Measurements from ENCODE around the gene NFKBIL1.
"Not testable (repeated sequence)": the region's sequence is repeated elsewhere in the genome, so short reads cannot be mapped to it uniquely, and the experiment has no call there.

NFKBIL1 gene

DNA sequence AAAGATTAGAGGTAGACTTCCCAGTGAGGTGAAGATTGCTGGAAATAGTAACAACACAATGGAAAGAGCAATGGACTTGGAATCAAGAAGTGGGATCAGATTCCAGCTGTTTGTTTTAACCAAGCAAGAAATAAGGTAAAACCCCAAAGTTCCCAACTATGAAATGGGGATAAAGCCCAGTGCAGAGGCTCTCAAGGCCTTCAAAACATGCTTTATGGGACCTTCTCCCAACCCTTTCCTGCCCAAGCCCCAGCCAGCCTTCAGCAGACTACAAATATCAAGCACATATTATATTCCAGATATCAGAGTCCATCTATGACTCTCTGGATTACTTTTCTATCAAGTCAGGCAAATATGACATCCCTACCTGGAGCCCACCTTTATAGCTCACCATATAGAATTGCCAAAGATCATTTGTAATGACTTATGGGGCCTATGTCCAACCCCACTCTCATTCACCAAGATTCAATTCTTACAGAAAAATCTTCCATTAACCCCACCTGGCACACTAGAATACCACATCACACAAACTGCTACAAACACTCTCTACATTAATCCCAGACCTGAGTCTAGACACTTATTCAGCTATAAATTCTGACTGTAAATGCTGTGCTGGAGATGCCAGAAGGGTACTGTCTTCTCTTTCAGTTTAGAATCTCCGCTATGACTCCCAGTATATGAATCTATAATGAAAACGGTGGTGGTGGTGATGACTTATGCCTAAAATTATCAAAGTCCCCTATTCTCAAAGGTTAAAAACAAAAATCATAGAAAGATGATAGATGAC, 11.7 kb upstream of the NFKBIL1 start:
- no peak for DNase-seq

DNA sequence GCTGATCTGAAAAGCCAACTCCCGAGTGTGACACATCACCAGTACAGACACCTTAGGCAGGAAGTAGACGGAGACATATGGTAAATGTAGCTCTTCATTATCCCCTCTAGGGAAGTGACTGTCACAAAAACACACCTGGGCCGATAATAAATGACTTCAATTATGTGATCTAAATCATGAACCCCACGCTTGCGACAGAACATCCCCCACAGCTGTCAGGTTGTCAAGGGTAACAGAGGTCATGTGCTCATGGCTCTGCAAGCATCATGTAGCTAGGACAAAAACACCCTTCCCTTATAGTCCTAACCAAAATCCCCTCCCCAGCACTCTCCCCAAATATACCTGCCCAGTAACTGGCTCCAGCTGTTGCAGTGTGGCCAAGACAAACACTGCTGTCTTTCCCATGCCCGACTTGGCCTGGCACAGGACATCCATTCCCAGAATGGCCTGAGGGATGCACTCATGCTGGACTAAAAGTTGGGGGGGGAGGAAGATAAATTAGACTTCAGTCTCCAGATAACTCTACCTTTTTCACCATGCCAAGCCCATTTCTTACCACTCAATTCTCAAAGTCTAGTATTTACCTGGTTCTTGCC, 8.5 kb upstream of the NFKBIL1 start:
- DNase-seq, result no peak

DNA sequence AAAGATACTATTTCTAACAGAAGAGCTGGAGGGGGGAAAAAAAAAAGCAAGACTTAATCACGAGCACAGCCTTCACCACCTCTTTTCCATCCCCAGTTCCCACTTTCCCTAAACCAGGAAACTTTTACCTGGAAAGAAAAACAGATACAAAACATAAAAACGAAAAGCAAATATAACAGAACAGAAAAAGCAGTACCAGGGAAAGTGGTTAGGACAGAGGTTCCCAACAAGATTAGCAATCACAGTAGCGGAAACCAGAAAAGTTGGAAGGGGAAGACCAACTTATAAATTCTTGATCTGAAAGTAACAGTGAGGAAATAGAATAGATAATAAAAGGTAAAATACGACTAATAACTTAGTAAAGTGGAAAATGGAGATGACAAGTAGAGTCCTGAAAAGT, 6.8 kb upstream of the NFKBIL1 start:
- no peak for DNase-seq

DNA sequence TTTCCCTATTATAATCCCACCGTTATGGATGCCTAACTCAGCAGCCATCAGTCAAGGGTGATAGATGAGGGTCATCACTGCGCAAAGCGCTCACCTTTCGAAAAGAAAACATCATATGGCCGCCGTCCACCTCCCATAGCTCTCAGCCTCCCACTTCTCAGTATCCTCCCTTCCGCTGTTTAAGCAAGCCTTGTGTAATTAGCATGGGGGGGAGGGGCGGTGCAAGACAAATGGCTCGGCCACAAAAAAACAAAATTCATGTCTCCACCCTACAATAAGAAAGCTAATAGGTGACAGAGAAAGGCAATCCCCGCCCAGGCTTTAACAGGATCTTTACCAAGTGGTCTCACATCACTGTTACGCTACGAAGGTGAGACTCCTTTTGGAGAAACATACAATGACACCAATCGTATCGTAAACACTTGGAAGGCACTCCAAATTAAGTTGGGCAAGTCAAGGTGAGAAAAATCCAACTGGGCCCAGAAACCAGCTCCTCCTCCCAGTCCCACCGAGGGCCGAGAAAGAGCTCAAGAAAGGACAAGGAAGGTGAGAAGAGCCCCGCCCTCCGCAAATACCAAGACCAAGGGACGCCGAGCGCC, 6.2 kb upstream of the NFKBIL1 start:
- DNase-seq, result peak; percentile 33

DNA sequence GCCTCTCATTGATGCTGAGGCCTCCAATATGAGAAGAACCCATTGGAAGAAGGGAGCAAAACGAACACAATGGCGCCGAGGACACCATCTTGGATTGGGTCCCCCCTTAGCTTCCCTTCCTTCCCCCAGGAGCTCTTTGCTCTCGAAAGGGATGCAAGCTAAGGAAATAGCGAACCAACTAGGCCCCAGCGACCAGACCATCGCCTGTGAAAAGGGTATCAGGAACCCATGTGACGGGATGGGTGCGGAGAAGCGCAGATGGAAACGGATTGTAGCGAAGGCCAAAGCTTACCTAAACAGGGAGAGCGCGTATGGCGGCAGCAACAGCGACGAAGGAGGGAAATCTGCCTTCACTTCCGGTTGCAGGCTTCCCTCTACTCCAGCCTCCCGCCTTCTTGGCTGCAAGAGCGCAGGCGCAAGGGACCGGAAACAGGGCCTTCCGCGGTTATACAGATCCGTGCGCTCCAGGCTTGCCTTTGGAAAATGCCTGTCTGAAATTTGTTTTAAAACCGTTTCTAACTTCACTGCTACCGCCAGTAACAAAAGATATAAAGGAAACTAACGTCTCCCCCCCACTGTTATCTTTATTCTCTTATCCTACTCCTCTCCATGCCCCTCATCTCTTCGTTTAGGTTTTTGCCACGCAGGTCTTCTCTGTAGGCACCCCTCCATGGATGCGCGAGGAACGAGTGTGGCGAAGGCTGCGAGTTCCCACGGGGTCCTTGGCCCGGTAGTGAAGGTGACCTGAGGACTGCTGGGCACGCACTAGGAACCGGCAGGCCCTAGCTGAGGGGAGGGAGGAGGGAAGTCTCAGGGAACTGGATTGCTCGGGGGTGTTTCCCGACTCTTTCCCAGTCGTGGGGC, 5.5 kb upstream of the NFKBIL1 start, which contains the start of gene DDX39B:
Gene DDX39B, minus strand, starts transcription at position 346 of the 864 bp plus-strand sequence. CDS start 1,471 bp downstream, outside the sequence.
- DNase-seq, result peak; percentile 95

DNA sequence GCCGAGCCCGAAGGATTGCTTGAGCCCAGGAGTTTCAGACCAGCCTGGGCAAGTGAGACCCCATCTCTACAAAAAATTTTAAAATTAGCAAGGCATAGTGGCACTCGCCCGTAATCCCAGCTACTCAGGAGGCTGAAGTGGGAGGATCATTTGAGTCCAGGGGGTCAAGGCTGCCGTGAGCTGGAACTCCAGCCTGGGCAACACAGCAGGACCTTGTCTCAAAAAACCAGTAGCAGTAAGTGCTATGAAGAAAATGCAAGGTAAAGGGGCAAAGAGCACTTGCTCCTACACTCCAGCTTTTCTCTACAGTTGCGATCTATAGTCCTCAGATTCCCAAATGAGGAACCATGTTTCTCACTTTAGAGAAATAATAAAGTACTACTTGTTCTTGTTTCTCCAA, 3.8 kb upstream of the NFKBIL1 start:
- DNase-seq, result no peak

DNA sequence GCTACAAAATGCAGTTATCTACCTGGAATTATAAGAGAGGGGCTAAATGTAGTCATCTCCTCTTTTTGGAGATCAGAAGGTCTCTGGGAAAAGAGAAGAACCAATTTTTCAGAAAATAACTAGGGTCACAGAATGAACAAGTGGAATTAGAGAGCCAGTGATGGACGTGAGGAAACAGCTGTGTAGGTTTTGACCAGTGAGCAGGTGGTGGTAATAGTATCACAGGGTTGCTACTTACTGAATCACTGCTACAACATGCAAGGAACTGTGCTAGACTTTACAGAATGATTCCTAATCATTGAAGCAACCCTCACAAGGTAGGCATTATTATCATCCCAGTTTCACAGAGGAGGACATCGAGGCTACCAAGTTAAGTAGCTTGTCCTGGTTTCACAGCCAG, 2.7 kb upstream of the NFKBIL1 start:
- DNase-seq, result no peak

DNA sequence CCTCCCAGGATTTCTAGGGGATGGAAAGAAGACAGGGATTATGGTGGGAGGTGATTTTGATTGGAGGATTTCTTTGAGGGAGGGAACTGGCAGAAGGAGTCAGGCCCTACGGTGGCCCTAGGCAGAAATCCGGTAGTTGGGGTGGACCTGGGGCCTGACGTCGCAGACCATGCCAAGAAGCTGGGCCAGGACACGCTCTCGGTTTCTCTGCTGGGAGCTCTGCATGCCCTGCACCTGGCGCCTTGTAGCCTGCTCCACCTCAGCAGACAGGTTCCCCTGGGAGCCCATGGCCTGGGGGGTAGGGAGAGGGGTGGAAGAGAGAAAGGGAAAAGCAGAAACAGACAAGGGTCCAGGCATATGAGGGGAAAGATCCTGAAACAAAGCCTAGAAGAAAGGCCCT, 2.1 kb upstream of the NFKBIL1 start:
- no peak for DNase-seq

DNA sequence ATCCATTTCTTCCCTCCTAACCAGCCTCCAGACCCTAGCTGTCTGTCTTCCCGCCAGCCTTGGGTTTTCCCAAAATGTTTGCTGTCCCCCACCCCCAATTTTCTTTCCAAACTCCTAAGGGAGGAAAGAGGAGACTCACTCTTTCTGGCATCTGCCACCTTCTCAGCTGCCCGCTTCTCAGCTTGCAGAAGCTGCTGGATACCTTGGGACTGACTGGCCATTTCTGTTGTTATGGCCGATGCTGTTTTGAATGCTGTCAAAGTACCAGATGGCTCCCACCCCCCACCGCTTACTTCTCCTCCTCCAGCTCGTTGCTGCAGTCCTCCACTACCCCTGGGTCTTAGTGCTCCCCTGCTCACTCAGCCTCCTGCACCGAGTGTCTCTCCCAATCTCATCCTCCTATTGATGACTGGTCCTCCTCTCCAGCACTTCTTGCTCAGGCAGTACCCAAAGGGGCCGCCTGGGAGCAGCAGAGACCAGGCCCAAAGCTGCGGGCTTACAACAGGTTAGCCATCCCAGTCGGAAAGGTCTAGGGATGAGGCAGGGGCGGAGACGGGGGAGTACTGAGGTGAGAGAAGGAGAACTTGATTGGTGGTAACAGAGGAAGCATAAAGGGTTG, 960 bp upstream of the NFKBIL1 start, which contains the start of gene ATP6V1G2:
Gene ATP6V1G2, minus strand, starts transcription at position 270 of the 619 bp plus-strand sequence. Its CDS starts 49 bp downstream, at position 221.
- DNase-seq, result peak; percentile 79

DNA sequence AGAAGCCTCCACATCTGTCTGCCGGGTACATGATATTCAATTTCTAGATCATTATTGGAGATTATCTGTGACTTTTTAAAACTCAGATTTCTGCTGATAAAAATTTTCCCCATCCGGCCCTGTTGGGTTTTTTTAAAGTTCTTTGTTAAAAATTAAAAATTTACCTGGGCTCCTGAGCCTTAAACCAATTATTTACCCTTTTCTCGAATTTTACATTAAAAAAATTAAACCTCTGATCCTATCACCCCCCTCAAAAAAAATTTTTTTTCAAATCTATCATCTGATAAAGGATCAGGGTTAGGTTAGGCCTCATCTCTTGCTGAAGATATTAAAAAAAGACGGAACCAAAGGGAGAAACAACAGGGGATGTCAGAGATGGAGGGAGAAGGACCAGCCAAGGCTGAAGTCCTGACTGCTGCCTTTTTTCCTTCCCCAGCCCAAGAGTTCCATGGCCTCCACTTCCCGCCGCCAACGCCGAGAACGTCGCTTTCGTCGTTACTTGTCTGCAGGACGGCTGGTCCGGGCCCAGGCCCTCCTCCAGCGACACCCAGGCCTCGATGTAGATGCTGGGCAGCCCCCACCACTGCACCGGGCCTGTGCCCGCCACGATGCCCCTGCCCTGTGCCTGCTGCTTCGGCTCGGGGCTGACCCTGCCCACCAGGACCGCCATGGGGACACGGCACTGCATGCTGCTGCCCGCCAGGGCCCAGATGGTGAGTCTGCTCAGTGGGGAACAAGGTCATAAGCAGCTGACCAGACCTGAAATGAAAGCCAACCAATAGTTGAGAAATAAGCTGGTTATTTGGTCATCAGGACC, 527 bp downstream of the NFKBIL1 start:
- no peak for DNase-seq

DNA sequence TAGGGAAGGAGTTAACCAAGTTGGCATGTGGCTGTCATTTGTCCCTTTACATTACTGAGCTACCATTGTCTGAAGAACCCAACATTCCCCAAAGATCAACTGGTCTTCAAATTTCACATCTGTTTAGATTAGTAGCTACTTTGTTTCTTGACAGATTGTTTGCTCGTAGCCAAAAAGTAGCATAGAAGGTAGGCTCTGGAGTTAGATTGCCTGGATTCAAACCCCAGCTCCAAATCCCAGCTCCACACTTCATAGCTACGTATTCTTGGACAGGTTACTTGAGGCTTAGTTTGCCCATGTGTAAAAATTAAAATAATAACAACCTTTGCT, 1.1 kb downstream of the NFKBIL1 start:
- no peak for DNase-seq

DNA sequence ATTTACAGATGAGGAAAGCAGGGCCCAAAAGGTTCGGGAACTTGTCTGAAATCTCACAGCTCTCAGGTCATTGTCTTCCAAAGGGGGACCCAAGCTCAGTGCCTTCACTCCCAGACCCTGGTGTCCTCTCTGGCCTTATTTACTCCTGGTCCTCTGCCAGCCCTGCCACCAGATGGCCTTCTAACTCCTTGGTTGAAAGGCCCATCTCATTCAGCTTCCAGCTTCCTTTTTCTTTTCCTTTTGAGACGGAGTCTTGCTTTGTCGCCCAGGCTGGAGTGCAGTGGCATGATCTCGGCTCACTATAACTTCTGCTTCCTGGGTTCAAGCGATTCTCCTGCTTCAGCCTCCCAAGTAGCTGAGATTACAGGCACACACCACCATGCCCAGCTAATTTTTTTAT, 4.0 kb downstream of the NFKBIL1 start:
- not testable (repeated sequence) for DNase-seq

DNA sequence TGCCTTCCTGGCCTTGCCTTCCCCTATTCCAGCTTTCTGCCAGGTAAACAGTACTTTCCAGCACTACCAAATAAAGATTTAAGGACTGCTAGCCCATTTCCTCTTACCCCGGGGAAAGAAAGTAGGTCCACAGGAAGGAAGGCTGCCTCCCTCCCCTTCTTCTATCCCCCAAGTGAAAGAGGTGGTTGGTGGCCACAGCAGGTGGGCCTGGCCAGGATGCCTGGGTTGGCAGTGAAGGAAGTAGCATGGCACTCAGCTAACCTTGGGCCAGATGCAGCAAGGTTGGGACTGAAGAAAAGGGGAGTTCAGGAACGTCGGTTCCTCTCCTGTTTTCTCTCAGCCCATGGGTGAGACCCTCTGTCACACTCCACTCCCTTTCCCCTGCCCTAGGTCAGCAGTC, 8.9 kb downstream of the NFKBIL1 start:
- DNase-seq, result no peak

DNA sequence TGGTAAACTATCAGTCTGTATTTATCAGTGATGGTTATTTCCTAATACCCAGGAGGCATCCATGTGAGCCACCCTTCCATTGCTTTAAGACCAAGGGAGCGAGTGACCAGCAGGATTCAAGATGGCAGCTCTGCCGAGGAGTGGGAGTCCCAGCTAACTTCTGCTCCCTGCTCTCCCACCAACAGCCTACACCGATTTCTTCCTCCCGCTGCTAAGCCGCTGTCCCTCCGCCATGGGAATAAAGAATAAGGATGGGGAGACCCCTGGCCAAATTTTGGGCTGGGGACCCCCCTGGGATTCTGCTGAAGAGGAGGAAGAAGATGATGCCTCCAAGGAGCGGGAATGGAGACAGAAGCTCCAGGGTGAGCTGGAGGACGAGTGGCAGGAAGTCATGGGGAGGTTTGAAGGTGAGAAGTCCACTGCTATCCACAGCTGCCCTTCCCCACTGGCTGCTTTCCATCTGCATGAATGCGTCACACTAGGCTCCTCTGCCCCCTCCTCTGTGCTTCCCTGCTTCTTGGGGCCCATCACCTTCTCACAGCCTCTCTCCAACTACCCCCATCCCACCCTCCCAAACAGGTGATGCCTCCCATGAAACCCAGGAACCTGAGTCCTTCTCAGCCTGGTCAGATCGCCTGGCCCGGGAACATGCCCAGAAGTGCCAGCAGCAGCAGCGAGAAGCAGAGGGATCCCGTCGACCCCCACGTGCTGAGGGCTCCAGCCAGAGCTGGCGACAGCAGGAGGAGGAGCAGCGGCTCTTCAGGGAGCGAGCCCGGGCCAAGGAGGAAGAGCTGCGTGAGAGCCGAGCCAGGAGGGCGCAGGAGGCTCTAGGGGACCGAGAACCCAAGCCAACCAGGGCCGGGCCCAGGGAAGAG, 10.3 kb downstream of the NFKBIL1 start:
- DNase-seq, result no peak

DNA sequence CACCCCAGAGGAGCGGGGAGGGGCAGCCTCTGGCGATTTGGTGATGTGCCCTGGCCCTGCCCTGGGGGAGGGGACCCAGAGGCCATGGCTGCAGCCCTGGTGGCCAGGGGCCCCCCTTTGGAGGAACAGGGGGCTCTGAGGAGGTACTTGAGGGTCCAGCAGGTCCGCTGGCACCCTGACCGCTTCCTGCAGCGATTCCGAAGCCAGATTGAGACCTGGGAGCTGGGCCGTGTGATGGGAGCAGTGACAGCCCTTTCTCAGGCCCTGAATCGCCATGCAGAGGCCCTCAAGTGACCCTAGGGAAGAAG, 10.9 kb downstream of the NFKBIL1 start:
- no peak for DNase-seq

DNA sequence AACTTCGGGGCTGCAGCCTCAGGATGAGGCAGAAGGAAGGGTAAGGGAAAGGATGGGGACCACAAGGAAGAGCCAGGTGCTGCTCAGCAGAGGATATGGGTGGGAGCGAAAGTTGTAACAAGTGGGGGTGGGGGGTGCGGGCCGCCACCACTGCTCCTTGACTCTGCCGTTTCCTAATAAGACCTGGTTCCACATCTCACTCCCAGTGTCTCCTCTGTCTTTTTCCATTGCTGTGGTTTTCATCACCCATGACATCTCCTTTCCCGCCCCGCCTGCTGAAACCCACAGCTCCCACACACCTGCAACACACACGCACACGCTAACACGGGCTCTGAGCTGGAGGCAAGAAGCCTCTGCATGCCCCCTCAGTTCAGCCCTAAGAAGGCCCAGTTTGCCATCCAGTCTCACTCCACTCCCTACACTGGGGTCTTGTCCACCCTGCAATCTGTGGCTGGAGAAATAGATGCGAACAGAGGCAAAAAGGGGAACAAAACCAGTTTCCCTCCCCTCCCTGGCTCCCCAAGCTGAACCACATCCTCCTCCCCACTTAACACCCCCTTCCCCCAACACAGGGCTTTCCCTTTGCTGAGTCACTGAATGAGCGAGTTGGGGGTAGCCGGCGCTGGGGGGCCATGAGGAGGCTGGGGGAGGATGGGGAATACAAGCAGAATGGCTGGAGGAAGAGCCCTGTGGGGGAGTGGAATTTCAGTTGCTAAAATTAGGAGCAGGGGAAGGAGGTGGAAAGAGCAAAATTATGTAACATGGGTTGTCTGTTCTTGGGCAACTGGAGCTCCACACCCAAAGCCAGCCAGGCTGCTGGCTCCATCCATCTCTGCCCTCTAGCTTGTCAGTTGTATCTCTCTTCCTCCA, 11.5 kb downstream of the NFKBIL1 start:
- DNase-seq, result peak; percentile 70

DNA sequence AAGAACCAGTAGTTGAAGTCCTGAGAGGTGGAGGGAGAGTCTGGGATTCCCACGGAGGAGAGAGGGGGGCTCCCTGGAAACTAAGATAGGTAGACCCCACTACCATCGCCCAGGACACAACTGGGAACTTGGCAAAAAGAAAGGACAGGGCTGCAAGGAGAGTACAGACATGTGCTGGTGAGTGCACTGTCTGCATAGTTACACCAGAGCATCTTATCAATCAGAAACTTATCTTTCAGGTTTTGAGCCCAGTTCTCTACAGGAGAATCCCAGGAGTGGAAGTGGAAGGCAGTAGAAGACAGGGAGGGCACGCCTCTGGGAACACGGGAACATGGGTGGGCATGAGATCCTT, 12.2 kb downstream of the NFKBIL1 start:
- no peak for DNase-seq

DNA sequence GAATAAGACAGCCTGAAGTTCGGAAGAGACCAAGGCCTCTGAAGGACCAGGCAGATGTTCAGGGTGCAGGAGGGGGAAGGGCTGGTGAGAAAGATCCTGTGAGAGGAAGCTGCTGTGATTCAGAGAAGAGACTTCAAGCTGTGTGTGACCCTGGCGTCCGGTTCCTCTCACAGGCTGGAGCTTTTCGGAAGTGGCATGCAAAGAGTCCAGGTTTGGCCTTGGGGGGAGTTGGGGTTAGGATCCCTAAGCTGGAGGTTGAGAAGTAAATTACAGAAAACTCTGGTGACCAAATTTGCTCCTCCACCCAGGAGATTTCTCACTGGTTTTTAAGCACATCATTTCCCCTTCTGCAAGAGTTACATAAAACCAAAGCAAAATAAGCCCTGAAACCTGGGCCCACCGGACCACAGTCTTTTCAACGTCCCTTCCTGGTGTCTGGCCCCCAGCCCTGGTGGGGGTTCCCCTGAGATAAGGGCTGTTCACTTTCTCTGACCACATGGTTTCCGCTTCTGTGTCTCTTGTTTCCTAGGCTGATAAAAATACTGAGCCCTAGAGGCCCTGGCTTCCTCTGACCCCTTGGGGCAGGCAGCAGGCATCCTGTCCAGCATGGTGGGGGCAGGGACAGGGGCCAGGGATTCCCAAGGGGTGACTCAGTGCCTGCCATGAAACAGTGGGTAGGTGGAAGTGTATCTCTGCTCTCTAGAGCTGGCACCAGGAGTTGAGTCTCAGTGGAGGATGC, 12.7 kb downstream of the NFKBIL1 start:
- peak; percentile 90 for DNase-seq

DNA sequence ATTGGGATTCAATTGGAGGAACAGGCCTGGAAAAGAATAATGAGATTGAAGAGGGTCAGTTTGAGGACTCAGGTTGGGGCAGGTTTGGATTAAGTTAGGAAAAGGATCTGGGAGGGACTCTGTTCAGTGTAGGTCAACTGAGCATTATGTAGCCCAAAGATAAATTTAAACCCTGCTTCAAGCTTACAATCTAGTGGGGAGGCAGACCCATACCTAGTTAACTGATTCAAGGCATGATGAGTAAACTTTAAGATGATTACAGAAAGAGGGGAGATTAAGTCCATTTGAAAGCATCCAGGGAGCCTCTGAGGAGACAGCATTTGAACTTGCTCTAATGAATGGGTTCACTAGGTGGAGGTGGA, 13.3 kb downstream of the NFKBIL1 start:
- DNase-seq, result no peak
